GM18520 (cell line): ENCODE measurements around the gene RXRA.

ENCODE experiments used
- ATAC-seq: cut with Tn5 transposase; IDR thresholded peaks from one replicate; pipeline ENCODE4 v1.9.1; 2021; ENCODE audit not compliant: unreplicated experiment

RXRA gene

GRCh38 chr9:134458207-134459108, 132.2 kb downstream of the RXRA start:
- no peak for ATAC-seq

- no peak for ATAC-seq
Measured at GRCh38 chr9:134459164-134459563, 132.9 kb downstream of the RXRA start.

GRCh38 chr9:134459573-134459972, 133.3 kb downstream of the RXRA start:
- no peak for ATAC-seq

- ATAC-seq: no peak
Measured at GRCh38 chr9:134460206-134460605, 134.0 kb downstream of the RXRA start.

GRCh38 chr9:134460896-134461295, 134.6 kb downstream of the RXRA start:
- no peak for ATAC-seq

- ATAC-seq: no peak
Measured at GRCh38 chr9:134461426-134461982, 135.2 kb downstream of the RXRA start.

- no peak for ATAC-seq
Measured at GRCh38 chr9:134462318-134462717, 136.1 kb downstream of the RXRA start.

GRCh38 chr9:134463280-134463679, 137.0 kb downstream of the RXRA start:
- no peak for ATAC-seq

- no peak for ATAC-seq
Measured at GRCh38 chr9:134466869-134467616, 140.8 kb downstream of the RXRA start.

GRCh38 chr9:134468358-134468757, 142.1 kb downstream of the RXRA start:
- no peak for ATAC-seq

GRCh38 chr9:134469041-134469875, 143.0 kb downstream of the RXRA start:
- no peak for ATAC-seq

GRCh38 chr9:134472256-134472655, 146.0 kb downstream of the RXRA start:
- no peak for ATAC-seq

- no peak for ATAC-seq
Measured at GRCh38 chr9:134473141-134474054, 147.1 kb downstream of the RXRA start.

GRCh38 chr9:134474055-134474370, 147.8 kb downstream of the RXRA start:
- no peak for ATAC-seq

- no peak for ATAC-seq
Measured at GRCh38 chr9:134475011-134475790, 148.9 kb downstream of the RXRA start.

GRCh38 chr9:134476272-134476941, 150.2 kb downstream of the RXRA start:
- no peak for ATAC-seq

- no peak for ATAC-seq
Measured at GRCh38 chr9:134476942-134477335, 150.7 kb downstream of the RXRA start.

GRCh38 chr9:134477342-134477925, 151.2 kb downstream of the RXRA start:
- no peak for ATAC-seq
